HEK293 (cell line): ENCODE results near the gene ACTG1.

Experiments
- AEBP2 ChIP-seq: fragments of 450-650 bp; formaldehyde crosslinking; IDR thresholded peaks from 2 replicates; pipeline ENCODE4 v1.5.1; 2016; ENCODE audit warnings: missing biosample characterization, missing genetic modification characterization, borderline replicate concordance
- BCL11B ChIP-seq: fragments of 450-650 bp; formaldehyde crosslinking; IDR thresholded peaks from 2 replicates; pipeline ENCODE4 v1.5.1; 2016; ENCODE audit warnings: low read depth, missing biosample characterization, missing genetic modification characterization
- BCL6B ChIP-seq: fragments of 450-650 bp; formaldehyde crosslinking; IDR thresholded peaks from 2 replicates; pipeline ENCODE4 v1.5.1; 2017; ENCODE audit warnings: missing biosample characterization, missing genetic modification characterization
- GLI4 ChIP-seq: fragments of 450-650 bp; formaldehyde crosslinking; IDR thresholded peaks from 2 replicates; pipeline ENCODE4 v1.5.1; 2016; ENCODE audit warnings: missing biosample characterization, missing genetic modification characterization
- HIC1 ChIP-seq: fragments of 450-650 bp; formaldehyde crosslinking; IDR thresholded peaks from 2 replicates; pipeline ENCODE4 v1.5.1; 2016; ENCODE audit warnings: missing biosample characterization, missing genetic modification characterization
- SCRT2 ChIP-seq: fragments of 450-650 bp; formaldehyde crosslinking; IDR thresholded peaks from 2 replicates; pipeline ENCODE4 v1.5.1; 2016; ENCODE audit warnings: missing biosample characterization, missing genetic modification characterization
- SP2 ChIP-seq: fragments of 450-650 bp; formaldehyde crosslinking; IDR thresholded peaks from 2 replicates; pipeline ENCODE4 v1.5.1; 2016; ENCODE audit warnings: missing biosample characterization, missing genetic modification characterization
- SP3 ChIP-seq: fragments of 450-650 bp; formaldehyde crosslinking; IDR thresholded peaks from 2 replicates; pipeline ENCODE4 v1.5.1; 2016; ENCODE audit warnings: missing biosample characterization, missing genetic modification characterization
- SP7 ChIP-seq: fragments of 450-650 bp; formaldehyde crosslinking; IDR thresholded peaks from 2 replicates; pipeline ENCODE4 v1.5.1; 2016; ENCODE audit warnings: missing biosample characterization, missing genetic modification characterization
- WT1 ChIP-seq: fragments of 450-650 bp; formaldehyde crosslinking; IDR thresholded peaks from 2 replicates; pipeline ENCODE4 v1.5.1; 2016; ENCODE audit warnings: missing biosample characterization, missing genetic modification characterization
- YY1 ChIP-seq: fragments of 450-650 bp; formaldehyde crosslinking; IDR thresholded peaks from 2 replicates; pipeline ENCODE4 v1.5.1; 2018; ENCODE audit warnings: missing biosample characterization, missing genetic modification characterization
- ZBTB21 ChIP-seq: fragments of 450-650 bp; formaldehyde crosslinking; IDR thresholded peaks from 2 replicates; pipeline ENCODE4 v1.5.1; 2017; ENCODE audit warnings: missing biosample characterization, missing genetic modification characterization
- ZEB2 ChIP-seq: fragments of 450-650 bp; formaldehyde crosslinking; IDR thresholded peaks from 2 replicates; pipeline ENCODE4 v1.5.1; 2016; ENCODE audit warnings: missing biosample characterization, missing genetic modification characterization
- ZFHX2 ChIP-seq: fragments of 450-650 bp; formaldehyde crosslinking; conservative IDR thresholded peaks from 2 replicates; pipeline ENCODE4 v1.5.1; 2016; ENCODE audit warnings: missing biosample characterization, missing genetic modification characterization
- ZNF10 ChIP-seq: fragments of 450-650 bp; formaldehyde crosslinking; IDR thresholded peaks from 2 replicates; pipeline ENCODE4 v1.5.1; 2017; ENCODE audit warnings: missing biosample characterization, missing genetic modification characterization
- ZNF169 ChIP-seq: fragments of 450-650 bp; formaldehyde crosslinking; IDR thresholded peaks from 2 replicates; pipeline ENCODE4 v1.5.1; 2016; ENCODE audit warnings: missing biosample characterization, missing genetic modification characterization
- ZNF239 ChIP-seq: fragments of 450-650 bp; formaldehyde crosslinking; IDR thresholded peaks from 2 replicates; pipeline ENCODE4 v1.5.1; 2016; ENCODE audit warnings: missing biosample characterization, missing genetic modification characterization
- ZNF311 ChIP-seq: fragments of 450-650 bp; formaldehyde crosslinking; IDR thresholded peaks from 2 replicates; pipeline ENCODE4 v1.5.1; 2017; ENCODE audit warnings: missing biosample characterization, missing genetic modification characterization, borderline replicate concordance
- ZNF404 ChIP-seq: fragments of 450-650 bp; formaldehyde crosslinking; IDR thresholded peaks from 2 replicates; pipeline ENCODE4 v1.5.1; 2017; ENCODE audit warnings: missing biosample characterization, missing genetic modification characterization
- ZNF423 ChIP-seq: fragments of 450-650 bp; formaldehyde crosslinking; IDR thresholded peaks from 2 replicates; pipeline ENCODE4 v1.5.1; 2016; ENCODE audit warnings: missing biosample characterization, missing genetic modification characterization
- ZNF518A ChIP-seq: fragments of 450-650 bp; formaldehyde crosslinking; conservative IDR thresholded peaks from 2 replicates; pipeline ENCODE4 v1.5.1; 2016; ENCODE audit warnings: low read depth, missing biosample characterization, missing genetic modification characterization
- ZNF529 ChIP-seq: fragments of 450-650 bp; formaldehyde crosslinking; IDR thresholded peaks from 2 replicates; pipeline ENCODE4 v1.5.1; 2017; ENCODE audit warnings: missing genetic modification characterization, missing biosample characterization; ENCODE audit not compliant: insufficient replicate concordance
- ZNF701 ChIP-seq: fragments of 450-650 bp; formaldehyde crosslinking; IDR thresholded peaks from 2 replicates; pipeline ENCODE4 v1.5.1; 2016; ENCODE audit warnings: missing biosample characterization, missing genetic modification characterization
- ZNF704 ChIP-seq: fragments of 450-650 bp; formaldehyde crosslinking; IDR thresholded peaks from 2 replicates; pipeline ENCODE4 v1.5.1; 2016; ENCODE audit warnings: missing biosample characterization, missing genetic modification characterization
- ZSCAN30 ChIP-seq: fragments of 450-650 bp; IDR thresholded peaks from 2 replicates; pipeline ENCODE4 v1.5.1; 2018; ENCODE audit warnings: missing biosample characterization, mild to moderate bottlenecking, missing genetic modification characterization, moderate library complexity
- ZSCAN5A ChIP-seq: fragments of 450-650 bp; formaldehyde crosslinking; IDR thresholded peaks from 2 replicates; pipeline ENCODE4 v1.5.1; 2016; ENCODE audit warnings: missing biosample characterization, missing genetic modification characterization

Gene ACTG1

GRCh38 chr17:81512562-81513371 is at the start of gene ACTG1 (continued):
- TF ChIP-seq SP3 (tag by site-specific recombination): no peak; the same call in 1 of the 2 replicates
- no peak for TF ChIP-seq HIC1
- no peak for TF ChIP-seq SP2 (tag by site-specific recombination)
- TF ChIP-seq BCL11B: peak; percentile 86; the same call in 1 of the 2 replicates
- no peak for TF ChIP-seq ZNF311
- no peak for TF ChIP-seq AEBP2 (tag by site-specific recombination)
- no peak for TF ChIP-seq ZNF704 (tag by site-specific recombination)
- TF ChIP-seq BCL6B: no peak
- TF ChIP-seq ZSCAN5A (tag by site-specific recombination): no peak
- no peak for TF ChIP-seq GLI4 (tag by site-specific recombination)
- peak; percentile 88 for TF ChIP-seq ZSCAN30 (tag by site-specific recombination)
- TF ChIP-seq WT1 (tag by site-specific recombination): no peak
- TF ChIP-seq YY1 (tag by site-specific recombination): no peak
- no peak; the same call in 1 of the 2 replicates for TF ChIP-seq ZNF169 (tag by site-specific recombination)
- no peak for TF ChIP-seq ZEB2 (tag by site-specific recombination)
- TF ChIP-seq SP7 (tag by site-specific recombination): no peak
- no peak for TF ChIP-seq ZNF701 (tag by site-specific recombination)
- TF ChIP-seq ZNF239 (tag by site-specific recombination): 0 out of 2 replicates have a peak, but pooled peaks have one; percentile 13
- no peak for TF ChIP-seq ZNF518A (tag by site-specific recombination)
- no peak for TF ChIP-seq ZNF10 (tag by site-specific recombination)
- no peak; the same call in none of the 2 replicates for TF ChIP-seq ZNF423 (tag by site-specific recombination)
- no peak for TF ChIP-seq ZFHX2 (tag by site-specific recombination)
- no peak for TF ChIP-seq ZBTB21 (tag by site-specific recombination)
- no peak for TF ChIP-seq ZNF404 (tag by site-specific recombination)
- no peak for TF ChIP-seq ZNF529 (tag by site-specific recombination)
- TF ChIP-seq SCRT2 (tag by site-specific recombination): no peak
